H1 (cell line): Measurements from ENCODE around the gene TLK1. TPM values are rescaled to one million over a fixed set of nuclear protein-coding genes. Genes with fewer than 3 reads are reported as not detected.

Experiments used
- CTCF ChIA-PET: fragments of 300-600 bp; sonication (Branson Sonifier 250); formaldehyde crosslinking; loops from one replicate; lab custom pipeline; 2021; ENCODE audit not compliant: partially characterized antibody; lab: Charles Lee
- POLR2A ChIA-PET: fragments of 300-600 bp; sonication (Branson Sonifier 250); formaldehyde crosslinking; loops from one replicate; lab custom pipeline; 2021; ENCODE audit warnings: inconsistent platforms; ENCODE audit not compliant: partially characterized antibody; lab: Charles Lee
- DNase-seq, 2 experiments: peaks; one replicate each; pipeline versions ENCODE4 v3.0.0 to v3.0.0-alpha.2; 2010 to 2022; ENCODE audit warnings: low spot score in 2 of 2, low read depth in 1 of 2, mixed read lengths in 1 of 2
- FAIRE-seq: peaks from 2 replicates; lab custom pipeline; 2011; peaks lifted over from hg19 to GRCh38; lab: Jason Lieb, UNC
- H2AFZ ChIP-seq: 2 replicates; pipeline ENCODE4 v1.8.1; 2012; ENCODE audit warnings: low read length, inconsistent platforms
- H2AK5ac ChIP-seq: 2 replicates; pipeline ENCODE4 v1.6.1; 2013; ENCODE audit warnings: low read depth, low read length
- H2BK120ac ChIP-seq: replicated peaks from 2 replicates; pipeline ENCODE3; 2013; ENCODE audit warnings: low read depth, low read length, inconsistent platforms
- H2BK12ac ChIP-seq: 2 replicates; pipeline ENCODE4 v1.6.1; 2013; ENCODE audit warnings: low read depth, low read length
- H2BK15ac ChIP-seq: 2 replicates; pipeline ENCODE4 v1.6.1; 2013; ENCODE audit warnings: low read length
- H2BK20ac ChIP-seq: 2 replicates; pipeline ENCODE4 v1.6.1; 2013; ENCODE audit warnings: low read length
- H2BK5ac ChIP-seq: 2 replicates; pipeline ENCODE4 v1.6.1; 2013; ENCODE audit warnings: low read depth, low read length
- H3K14ac ChIP-seq: 2 replicates; pipeline ENCODE4 v1.6.1; 2013; ENCODE audit warnings: inconsistent platforms; ENCODE audit not compliant: insufficient read length
- H3K18ac ChIP-seq: 2 replicates; pipeline ENCODE4 v1.6.1; 2013; ENCODE audit warnings: low read length; ENCODE audit errors: extremely low read depth
- H3K23ac ChIP-seq: 2 replicates; pipeline ENCODE4 v1.6.1; 2013; ENCODE audit warnings: inconsistent platforms; ENCODE audit not compliant: insufficient read length
- H3K23me2 ChIP-seq: 2 replicates; pipeline ENCODE4 v1.6.1; 2013; ENCODE audit warnings: low read depth, low read length
- H3K27ac ChIP-seq: 2 replicates; pipeline ENCODE4 v1.6.1; 2011; ENCODE audit warnings: low read depth, low read length, inconsistent platforms
- H3K27me3 ChIP-seq, 4 experiments: replicated peaks in 1 of 4; 1 replicate in 1 of 4; 2 replicates in 3 of 4; pipeline versions ENCODE4 v1.6.1 to v1.8.1; 2011 to 2013; ENCODE audit warnings: low read length in 3 of 4, mild to moderate bottlenecking in 3 of 4, inconsistent platforms in 2 of 4, mixed read lengths in 2 of 4, moderate library complexity in 1 of 4; ENCODE audit not compliant: control insufficient read depth in 3 of 4, insufficient read depth in 3 of 4; ENCODE audit errors: extremely low read depth in 1 of 4
- H3K36me3 ChIP-seq, 4 experiments: 2 replicates each; pipeline versions ENCODE4 v1.6.1 to v1.8.1; 2011 to 2013; ENCODE audit warnings: mild to moderate bottlenecking in 4 of 4, low read length in 3 of 4, moderate library complexity in 2 of 4, control low read depth in 1 of 4, inconsistent platforms in 1 of 4; ENCODE audit not compliant: insufficient read depth in 4 of 4, control insufficient read depth in 2 of 4
- H3K4ac ChIP-seq: replicated peaks from 2 replicates; pipeline ENCODE3; 2013; ENCODE audit warnings: low read length, low read depth, mixed read lengths, inconsistent platforms; ENCODE audit not compliant: insufficient read length
- H3K4me1 ChIP-seq, 4 experiments: replicated peaks in 1 of 4; 1 replicate in 1 of 4; 2 replicates in 3 of 4; pipeline versions ENCODE4 v1.6.1 to v1.8.1; 2011 to 2013; ENCODE audit warnings: low read length in 3 of 4, inconsistent platforms in 2 of 4, mixed read lengths in 1 of 4; ENCODE audit not compliant: insufficient read depth in 4 of 4, control insufficient read depth in 3 of 4
- H3K4me2 ChIP-seq, 2 experiments: 2 replicates each; pipeline versions ENCODE4 v1.6.1 to v1.8.1; 2011 to 2013; ENCODE audit warnings: low read depth in 2 of 2, low read length in 2 of 2, control low read depth in 1 of 2, inconsistent platforms in 1 of 2, mild to moderate bottlenecking in 1 of 2; ENCODE audit not compliant: insufficient read depth in 1 of 2
- H3K4me3 ChIP-seq, 4 experiments: fragments of 200-600, 300-600 bp in 1 of 4; sonication (generic), shearing (Covaris generic), sonication (Bioruptor Twin) in 1 of 4; 2 replicates each; pipeline versions ENCODE4 v1.5.1 to v1.8.1; 2011 to 2016; ENCODE audit warnings: low read length in 4 of 4, low read depth in 3 of 4, control low read depth in 2 of 4, inconsistent platforms in 2 of 4, mild to moderate bottlenecking in 2 of 4, mixed read lengths in 1 of 4, moderate library complexity in 1 of 4; ENCODE audit not compliant: insufficient read depth in 2 of 4; ENCODE audit errors: extremely low read depth in 1 of 4
- H3K56ac ChIP-seq: replicated peaks from 2 replicates; pipeline ENCODE3; 2013; ENCODE audit warnings: low read depth, mild to moderate bottlenecking, mixed read lengths, low read length, inconsistent platforms; ENCODE audit not compliant: insufficient read length
- H3K79me1 ChIP-seq: 2 replicates; pipeline ENCODE4 v1.6.1; 2013; ENCODE audit warnings: low read depth, low read length, control low read depth
- H3K79me2 ChIP-seq, 2 experiments: 2 replicates each; pipeline versions ENCODE4 v1.6.1 to v1.8.1; 2012 to 2013; ENCODE audit warnings: low read length in 2 of 2, mild to moderate bottlenecking in 2 of 2, inconsistent platforms in 1 of 2; ENCODE audit not compliant: insufficient read depth in 2 of 2, control insufficient read depth in 1 of 2
- H3K9ac ChIP-seq, 4 experiments: replicated peaks in 1 of 4; 1 replicate in 1 of 4; 2 replicates in 3 of 4; pipeline versions ENCODE4 v1.6.1 to v1.8.1; 2011 to 2013; ENCODE audit warnings: low read depth in 3 of 4, low read length in 3 of 4, control low read depth in 2 of 4, mild to moderate bottlenecking in 2 of 4, moderate library complexity in 2 of 4, inconsistent platforms in 1 of 4; ENCODE audit errors: extremely low read depth in 1 of 4
- H3K9me3 ChIP-seq, 2 experiments: 2 replicates each; pipeline versions ENCODE4 v1.6.1 to v1.8.1; 2012 to 2013; ENCODE audit warnings: mild to moderate bottlenecking in 2 of 2, moderate library complexity in 2 of 2, control low read depth in 1 of 2, inconsistent platforms in 1 of 2, low read depth in 1 of 2, low read length in 1 of 2, mixed read lengths in 1 of 2; ENCODE audit not compliant: insufficient read depth in 2 of 2
- H4K20me1 ChIP-seq, 2 experiments: replicated peaks in 1 of 2; 2 replicates each; pipeline versions ENCODE3 to v1.8.1; 2011 to 2013; ENCODE audit warnings: inconsistent platforms in 2 of 2, low read length in 2 of 2, mild to moderate bottlenecking in 1 of 2; ENCODE audit not compliant: insufficient read depth in 2 of 2, control insufficient read depth in 1 of 2
- H4K5ac ChIP-seq: 2 replicates; pipeline ENCODE4 v1.6.1; 2013; ENCODE audit warnings: low read length, low read depth, mixed read lengths, inconsistent platforms; ENCODE audit not compliant: insufficient read length
- H4K8ac ChIP-seq: 2 replicates; pipeline ENCODE4 v1.8.0; 2013; ENCODE audit warnings: mild to moderate bottlenecking, moderate library complexity, low read length, inconsistent platforms; ENCODE audit not compliant: insufficient read depth; ENCODE audit errors: extremely low read depth
- H4K91ac ChIP-seq: replicated peaks from 2 replicates; pipeline ENCODE3; 2013; ENCODE audit warnings: low read length, mixed read lengths, inconsistent platforms; ENCODE audit not compliant: insufficient read length
- CBX8 ChIP-seq: fragments of 300-800, 300-1000 bp; sonication (generic); IDR thresholded peaks from 2 replicates; pipeline ENCODE4 v1.7.1; 2016; ENCODE audit warnings: low read depth, low read length, borderline replicate concordance
- EP300 ChIP-seq, 2 experiments: IDR thresholded peaks; 1 replicate in 1 of 2; 2 replicates in 1 of 2; pipeline ENCODE4 v1.6.1; 2011 to 2012; ENCODE audit warnings: low read depth in 2 of 2, low read length in 2 of 2, mild to moderate bottlenecking in 2 of 2, borderline replicate concordance in 1 of 2, inconsistent platforms in 1 of 2, moderate library complexity in 1 of 2
- EZH2 ChIP-seq: fragments of 200-600 bp; sonication (generic); IDR thresholded peaks from 2 replicates; pipeline ENCODE4 v1.7.1; 2012; ENCODE audit warnings: low read depth, mild to moderate bottlenecking, moderate library complexity, low read length, inconsistent platforms; ENCODE audit not compliant: severe bottlenecking
- GABPA ChIP-seq: IDR thresholded peaks from 2 replicates; pipeline ENCODE4 v1.6.1; 2011; ENCODE audit warnings: mild to moderate bottlenecking, low read length, moderate library complexity, borderline replicate concordance; ENCODE audit not compliant: insufficient read depth
- PHF8 ChIP-seq: fragments of 200-600 bp; sonication (generic); conservative IDR thresholded peaks from 2 replicates; pipeline ENCODE4 v1.7.1; 2012; ENCODE audit warnings: low read depth, mild to moderate bottlenecking, inconsistent platforms, low read length, moderate library complexity
- SIN3A ChIP-seq, 2 experiments: IDR thresholded peaks in 1 of 2; conservative IDR thresholded peaks in 1 of 2; 2 replicates each; pipeline ENCODE4 v1.6.1; 2011 to 2012; ENCODE audit warnings: low read length in 2 of 2, improper control_type of control experiment in 1 of 2, low read depth in 1 of 2, mild to moderate bottlenecking in 1 of 2
- SUZ12 ChIP-seq: fragments of 200-600 bp; sonication (generic); IDR thresholded peaks from 2 replicates; pipeline ENCODE4 v1.6.1; 2012; ENCODE audit warnings: mild to moderate bottlenecking, inconsistent platforms, low read length, moderate library complexity, mixed read lengths
- TCF12 ChIP-seq: IDR thresholded peaks from 2 replicates; pipeline ENCODE4 v1.6.1; 2011; ENCODE audit warnings: low read depth, mild to moderate bottlenecking, low read length
- TEAD4 ChIP-seq: IDR thresholded peaks from 2 replicates; pipeline ENCODE4 v1.6.1; 2012; ENCODE audit warnings: low read depth, low read length, inconsistent platforms, mixed read lengths
- WGBS, 2 experiments: shearing (Covaris generic) in 1 of 2; methylation state at CpG; one replicate each; pipeline versions ENCODE4 v1.1.6 to v1.1.7; 2013 to 2015; ENCODE audit warnings: low lambda C conversion rate in 2 of 2, mixed read lengths in 2 of 2, inconsistent platforms in 1 of 2, low coverage in 1 of 2, missing lambda C conversion rate in 1 of 2; ENCODE audit not compliant: insufficient replicate concordance in 2 of 2, insufficient coverage in 1 of 2, insufficient read length in 1 of 2; ENCODE audit errors: extremely low coverage in 1 of 2, missing lambda C conversion rate in 1 of 2; 5-methylcytosine and 5-hydroxymethylcytosine counted together
- polyA plus RNA-seq, 7 experiments: library from polyadenylated mRNA; depleted of rRNA in 3 of 7; stranded (reverse) in 5 of 7; unstranded in 2 of 7; fragments of >200 nt in 5 of 7; fragments of 200-250 nt in 2 of 7; gene quantifications; 1 replicate in 5 of 7; 2 replicates in 1 of 7; 4 replicates in 1 of 7; pipeline versions ENCODE4 v1.2.1 to v1.2.3, GENCODE V29; 2011 to 2013; ENCODE audit warnings: missing spikeins in 2 of 7, mixed read lengths in 2 of 7
- total RNA-seq: library from RNA; stranded (reverse); fragmentation: NEBNext Ultra II Directional; extraction: Animal tissue kit (Norgen Biotek cat#: 25700); gene quantifications from 2 replicates; pipeline ENCODE4 v1.2.1, GENCODE V29; 2021
- TF ChIP-seq, protein P1 (sequence below), 3 experiments: IDR thresholded peaks; 1 replicate in 2 of 3; 2 replicates in 1 of 3; pipeline versions ENCODE4 v1.5.1 to v1.6.1; 2011; ENCODE audit warnings: low read length in 3 of 3, mild to moderate bottlenecking in 3 of 3, inconsistent platforms in 2 of 3, low read depth in 1 of 3, moderate library complexity in 1 of 3; ENCODE audit not compliant: insufficient read depth in 1 of 3; ENCODE audit errors: control extremely low read depth in 1 of 3

TLK1 gene
- total and polyA plus RNA-seq, 2 of the 8 experiments (the other 6 are each of a cell fraction or from before 2014, with no cell fraction given), result 11.2 to 102 TPM

DNA sequence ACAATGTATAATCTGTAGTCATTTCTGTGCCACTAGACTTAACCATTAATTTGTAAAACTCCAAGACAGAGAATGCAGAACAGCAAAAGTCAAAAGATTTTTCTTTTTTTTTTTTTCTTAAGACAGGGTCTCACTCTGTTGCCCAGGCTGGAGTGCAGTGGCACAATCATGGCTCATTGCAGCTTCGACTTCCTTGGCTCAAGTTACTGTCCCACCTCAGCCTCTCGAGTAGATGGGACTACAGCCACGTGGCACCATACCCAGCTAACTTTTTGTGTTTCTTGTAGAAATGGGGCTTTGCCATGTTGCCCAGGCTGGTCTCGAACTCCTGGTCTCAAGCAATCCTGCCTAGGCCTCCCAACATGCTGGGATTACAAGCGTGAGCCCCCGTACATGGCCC is 80.1 kb downstream of the TLK1 start:
- peaks cover 0 to 6% (median 1%) of the 10 kb centered on the region in 4 experiments; a peak in 3 of 8 replicates for H3K36me3 ChIP-seq
- H2BK5ac ChIP-seq, result no peak overlapping the region
- CTCF ChIA-PET, result no interaction called here
- no peak overlapping the region for H3K56ac ChIP-seq
- H3K4ac ChIP-seq, result no peak overlapping the region
- FAIRE-seq, result no peak
- no peak for DNase-seq
- POLR2A ChIA-PET, result no interaction called here
- H3K14ac ChIP-seq, result no peak overlapping the region
- no peak overlapping the region for H2BK15ac ChIP-seq
- H3K4me3 ChIP-seq, result no peak overlapping the region
- H2BK120ac ChIP-seq, result no peak overlapping the region
- H4K8ac ChIP-seq, result no peak overlapping the region
- H3K79me1 ChIP-seq, result peaks cover 2% of the 10 kb centered on the region; the same call in 1 of the 2 replicates
- 95% methylated on average over 6 of the region's 6 CpGs; no CpG with 5 or more reads in 1 of the 2 experiments for WGBS, 2 experiments
- H3K4me2 ChIP-seq, result no peak overlapping the region
- peaks cover 0 to 85% of the 10 kb centered on the region in 2 experiments; a peak in 3 of 4 replicates for H3K79me2 ChIP-seq
- H2BK12ac ChIP-seq, result no peak overlapping the region
- no peaks in the 10 kb centered on the region for H3K27me3 ChIP-seq
- H4K20me1 ChIP-seq, result peaks cover 0 to 2% of the 10 kb centered on the region in 2 experiments
- no peak overlapping the region for H3K18ac ChIP-seq
- no peak overlapping the region for H2BK20ac ChIP-seq
- H3K23me2 ChIP-seq, result no peaks in the 10 kb centered on the region
- H2AK5ac ChIP-seq, result no peak overlapping the region
- no peak overlapping the region for H4K91ac ChIP-seq
- peaks cover 0 to 2% (median 0%) of the 10 kb centered on the region in 4 experiments; a peak in 2 of 7 replicates for H3K4me1 ChIP-seq
- no peak overlapping the region for H2AFZ ChIP-seq
- no peak overlapping the region for H3K23ac ChIP-seq
- no peaks in the 10 kb centered on the region for H3K9me3 ChIP-seq
- no peak overlapping the region for H3K27ac ChIP-seq
- no peak overlapping the region for H3K9ac ChIP-seq
- no peak overlapping the region for H4K5ac ChIP-seq
- TF ChIP-seq TCF12 (no peak), TEAD4 (no peak), PHF8 (no peak), SIN3A (conservative IDR thresholded peaks at IDR 0.05 in 1 of 2, IDR thresholded peaks at IDR 0.05 in 1 of 2; ENCODE audit: low read depth in 1 of 2, low read length in 2 of 2) (no peak), EZH2 (no peak), CBX8 (no peak), GABPA (no peak), EP300 (IDR thresholded peaks at IDR 0.05; ENCODE audit: borderline replicate concordance in 1 of 2, low read depth in 2 of 2, low read length in 2 of 2) (no peak), SUZ12 (no peak)
- TF ChIP-seq, protein P1, sequence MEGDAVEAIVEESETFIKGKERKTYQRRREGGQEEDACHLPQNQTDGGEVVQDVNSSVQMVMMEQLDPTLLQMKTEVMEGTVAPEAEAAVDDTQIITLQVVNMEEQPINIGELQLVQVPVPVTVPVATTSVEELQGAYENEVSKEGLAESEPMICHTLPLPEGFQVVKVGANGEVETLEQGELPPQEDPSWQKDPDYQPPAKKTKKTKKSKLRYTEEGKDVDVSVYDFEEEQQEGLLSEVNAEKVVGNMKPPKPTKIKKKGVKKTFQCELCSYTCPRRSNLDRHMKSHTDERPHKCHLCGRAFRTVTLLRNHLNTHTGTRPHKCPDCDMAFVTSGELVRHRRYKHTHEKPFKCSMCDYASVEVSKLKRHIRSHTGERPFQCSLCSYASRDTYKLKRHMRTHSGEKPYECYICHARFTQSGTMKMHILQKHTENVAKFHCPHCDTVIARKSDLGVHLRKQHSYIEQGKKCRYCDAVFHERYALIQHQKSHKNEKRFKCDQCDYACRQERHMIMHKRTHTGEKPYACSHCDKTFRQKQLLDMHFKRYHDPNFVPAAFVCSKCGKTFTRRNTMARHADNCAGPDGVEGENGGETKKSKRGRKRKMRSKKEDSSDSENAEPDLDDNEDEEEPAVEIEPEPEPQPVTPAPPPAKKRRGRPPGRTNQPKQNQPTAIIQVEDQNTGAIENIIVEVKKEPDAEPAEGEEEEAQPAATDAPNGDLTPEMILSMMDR (IDR thresholded peaks at IDR 0.05; ENCODE audit: control extremely low read depth in 1 of 3, insufficient read depth in 1 of 3, low read depth in 1 of 3, low read length in 3 of 3), result no peak
